GM19395 (cell line): ENCODE measurements around the gene ZFAND3.
"Not testable (repeated sequence)": the region's sequence is repeated elsewhere in the genome, so short reads cannot be mapped to it uniquely, and the experiment has no call there.

Experiments used
- ATAC-seq: cut with Tn5 transposase; IDR thresholded peaks from one replicate; pipeline ENCODE4 v1.9.1; 2021; ENCODE audit warnings: mild to moderate bottlenecking, moderate library complexity; ENCODE audit not compliant: unreplicated experiment

The ZFAND3 gene

GRCh38 chr6:38033442-38033982, 214.0 kb downstream of the ZFAND3 start:
- no peak for ATAC-seq

GRCh38 chr6:38034274-38034914, 214.9 kb downstream of the ZFAND3 start:
- no peak for ATAC-seq

DNA sequence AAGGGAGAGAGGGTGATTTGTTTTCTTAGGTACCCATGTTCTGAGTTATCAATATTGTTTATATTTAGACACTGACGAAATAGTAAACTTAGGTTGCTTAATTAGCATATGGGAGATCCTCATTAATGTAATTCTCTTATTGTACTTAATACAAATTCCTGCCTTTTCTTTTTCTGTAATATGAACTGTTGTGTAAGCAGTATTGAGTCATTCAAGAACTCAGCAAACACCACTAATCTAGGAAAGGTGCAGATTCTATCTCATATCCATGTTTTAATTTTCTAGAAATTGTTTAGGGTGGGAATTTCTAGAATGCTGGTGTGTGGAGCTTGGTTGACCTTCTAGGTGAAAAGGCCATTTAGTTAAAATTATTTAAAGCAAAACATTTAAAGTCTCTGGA, 216.0 kb downstream of the ZFAND3 start:
- ATAC-seq: no peak

GRCh38 chr6:38039502-38039901, 220.0 kb downstream of the ZFAND3 start:
- ATAC-seq: no peak

DNA sequence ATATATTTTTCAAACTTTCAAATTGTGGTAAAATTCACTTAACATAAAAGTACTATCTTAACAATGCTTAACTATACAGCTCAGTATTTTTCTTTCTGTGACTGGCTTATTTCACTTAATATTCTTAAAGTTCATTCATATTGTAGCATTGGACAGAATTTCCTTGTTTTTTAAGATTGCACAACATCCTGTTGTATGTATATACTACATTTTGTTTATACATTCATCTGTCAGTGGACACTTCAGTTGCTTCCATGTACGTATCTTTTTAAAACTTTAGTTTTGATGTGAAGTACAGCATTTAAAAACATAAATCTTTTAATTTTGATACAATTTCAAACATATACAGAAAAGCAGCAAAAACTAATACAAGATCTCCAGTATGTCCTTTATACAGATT, 220.7 kb downstream of the ZFAND3 start:
- ATAC-seq: no peak

DNA sequence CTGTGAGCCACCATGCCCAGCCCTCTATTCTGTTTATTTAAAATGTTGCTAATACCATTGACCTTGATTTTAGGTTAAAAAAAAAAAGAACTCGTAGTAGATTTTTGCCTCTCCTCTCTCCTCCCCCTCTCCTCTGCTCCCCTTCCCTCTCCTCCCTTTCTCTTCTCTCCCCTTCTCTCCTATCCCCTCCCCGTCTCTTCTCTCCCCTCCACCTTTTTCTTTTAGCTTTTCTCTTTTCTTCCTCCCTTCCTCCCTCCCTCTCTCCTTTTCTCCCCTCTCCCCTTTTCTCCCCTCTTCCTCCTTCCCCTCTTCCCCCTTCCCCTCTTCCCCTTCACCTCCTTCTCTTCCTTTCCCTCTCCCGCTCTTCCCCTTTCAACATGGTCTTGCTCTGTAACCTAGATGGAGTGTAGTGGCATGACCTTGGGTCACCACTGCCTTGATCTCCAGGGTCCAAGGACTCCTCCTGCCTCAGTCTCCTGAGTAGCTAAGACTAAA, 223.8 kb downstream of the ZFAND3 start:
- no peak for ATAC-seq

DNA sequence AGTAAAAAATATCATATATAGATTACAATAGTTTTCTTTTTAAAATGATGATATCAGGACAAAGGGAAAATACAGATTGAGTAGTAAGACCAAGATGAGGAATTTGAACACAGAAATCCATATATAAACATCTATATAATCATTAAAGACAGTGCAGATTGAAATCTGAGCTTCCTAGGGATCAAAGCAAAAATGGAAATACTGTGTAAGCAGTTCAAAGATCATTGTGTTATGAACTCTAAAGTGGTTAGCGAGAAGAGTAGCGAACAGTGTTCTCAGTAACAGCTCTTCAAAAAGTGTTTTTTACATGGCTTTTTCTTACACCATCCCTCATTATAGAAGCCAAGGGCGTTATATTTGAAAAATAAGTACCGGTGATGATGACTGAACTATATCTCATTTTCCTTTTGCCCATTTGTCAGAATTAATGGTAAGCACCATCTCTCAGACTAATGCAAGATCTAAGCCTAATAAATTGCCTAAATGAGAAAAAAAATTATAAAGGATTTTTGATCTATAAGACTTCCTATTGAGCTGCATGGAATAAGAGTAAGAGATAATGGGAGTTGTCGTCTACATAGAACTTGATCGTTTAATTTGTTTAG, 226.3 kb downstream of the ZFAND3 start:
- no peak for ATAC-seq

- ATAC-seq: no peak
Measured at GRCh38 chr6:38047562-38047961, 228.0 kb downstream of the ZFAND3 start.

DNA sequence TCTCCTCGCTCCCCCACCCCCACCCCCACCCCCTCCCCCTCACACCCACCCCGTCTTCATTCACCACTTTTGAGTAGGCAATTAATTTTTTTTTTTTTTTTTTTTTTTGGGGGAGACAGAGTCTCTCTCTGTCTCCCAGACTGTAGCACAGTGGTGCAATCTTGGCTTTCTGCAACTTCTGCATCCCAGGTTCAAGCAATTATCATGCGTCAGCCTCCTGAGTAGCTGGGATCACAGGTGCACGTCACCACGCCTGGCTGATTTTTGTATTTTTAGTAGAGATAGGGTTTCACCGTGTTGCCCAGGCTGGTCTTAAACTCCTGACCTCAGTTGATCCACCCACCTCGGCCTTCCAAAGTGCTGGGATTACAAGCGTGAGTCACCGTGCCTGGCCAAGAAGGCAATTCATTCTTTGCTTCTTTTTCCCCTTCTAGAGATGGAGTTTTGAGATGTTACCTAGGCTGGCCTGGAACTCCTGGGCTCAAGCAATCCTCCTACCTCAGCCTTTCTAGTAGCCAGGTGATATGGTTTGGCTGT, 230.4 kb downstream of the ZFAND3 start:
- ATAC-seq: not testable (repeated sequence)

- ATAC-seq: no peak
Measured at GRCh38 chr6:38051819-38052434, 232.4 kb downstream of the ZFAND3 start.

DNA sequence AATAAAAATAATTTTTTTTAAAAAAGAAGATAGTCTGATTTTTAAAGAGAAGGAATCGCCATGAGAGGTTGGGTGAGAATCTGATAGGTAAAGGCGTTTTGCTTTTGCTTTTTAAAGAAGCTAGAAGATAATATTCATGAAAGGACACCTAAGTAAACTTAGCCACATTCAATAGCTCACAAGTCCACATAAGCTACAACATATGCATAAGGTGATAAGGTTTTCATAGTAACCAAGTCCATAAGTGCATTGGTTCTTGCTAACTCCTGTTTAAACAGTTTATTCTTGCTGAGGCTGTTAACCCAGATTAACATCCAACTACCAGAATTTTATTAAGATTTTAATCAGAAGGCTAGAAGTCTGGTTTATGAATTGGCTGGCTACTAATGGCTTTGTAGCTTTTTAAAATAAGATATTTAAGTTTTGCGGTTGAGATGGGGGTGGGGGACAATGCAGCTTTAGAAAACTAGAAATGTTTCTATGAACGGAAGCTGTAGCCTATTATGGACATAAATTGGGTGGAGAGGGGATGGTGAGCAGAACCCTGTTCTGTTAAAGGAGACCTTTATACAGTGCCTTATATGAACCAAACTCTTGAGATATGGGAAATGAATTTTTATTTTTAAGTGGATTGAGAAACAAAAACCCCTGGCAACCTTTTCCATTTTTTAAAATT, 235.1 kb downstream of the ZFAND3 start:
- no peak for ATAC-seq

- no peak for ATAC-seq
Measured at GRCh38 chr6:38055203-38055589, 235.7 kb downstream of the ZFAND3 start.

- ATAC-seq: no peak
Measured at GRCh38 chr6:38056361-38056760, 236.8 kb downstream of the ZFAND3 start.

DNA sequence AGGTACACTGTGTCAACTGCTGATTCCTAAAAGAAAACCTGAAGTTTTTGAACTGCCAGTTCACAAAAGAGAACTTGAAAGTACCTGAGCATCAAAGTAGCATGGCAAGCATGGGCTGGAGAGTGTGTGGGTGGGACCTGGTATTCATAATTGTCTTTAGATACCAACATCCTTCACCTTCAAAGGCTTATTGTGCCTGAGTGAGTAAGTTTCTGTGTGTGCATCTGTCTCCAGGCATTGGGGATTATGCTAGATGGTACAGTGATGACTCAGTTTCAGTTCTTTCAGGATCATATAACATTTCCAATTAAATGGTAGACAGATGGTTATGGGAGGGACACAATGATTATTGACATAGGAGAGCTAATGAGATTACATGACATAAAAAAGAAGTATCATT, 238.5 kb downstream of the ZFAND3 start:
- no peak for ATAC-seq

DNA sequence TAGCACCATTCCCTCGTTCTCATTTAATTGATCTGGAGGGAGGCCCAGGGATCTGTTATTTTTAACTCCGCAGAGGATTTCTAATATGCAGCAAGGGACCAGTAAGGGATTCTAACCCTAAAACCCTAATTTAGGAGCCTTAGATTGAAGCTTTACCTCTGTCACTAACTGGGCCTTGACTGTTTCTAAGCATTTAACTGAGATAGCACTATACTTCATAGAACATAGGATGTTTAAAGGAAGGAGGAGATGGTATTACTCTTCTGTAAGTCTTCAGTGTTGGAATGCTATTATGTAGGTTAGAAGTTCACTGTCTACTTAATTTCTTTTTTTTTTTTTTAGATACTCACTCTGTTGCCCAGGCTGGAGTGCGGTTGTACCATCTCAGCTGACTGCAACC, 242.5 kb downstream of the ZFAND3 start:
- ATAC-seq: no peak

- ATAC-seq: no peak
Measured at GRCh38 chr6:38063973-38064372, 244.4 kb downstream of the ZFAND3 start.

DNA sequence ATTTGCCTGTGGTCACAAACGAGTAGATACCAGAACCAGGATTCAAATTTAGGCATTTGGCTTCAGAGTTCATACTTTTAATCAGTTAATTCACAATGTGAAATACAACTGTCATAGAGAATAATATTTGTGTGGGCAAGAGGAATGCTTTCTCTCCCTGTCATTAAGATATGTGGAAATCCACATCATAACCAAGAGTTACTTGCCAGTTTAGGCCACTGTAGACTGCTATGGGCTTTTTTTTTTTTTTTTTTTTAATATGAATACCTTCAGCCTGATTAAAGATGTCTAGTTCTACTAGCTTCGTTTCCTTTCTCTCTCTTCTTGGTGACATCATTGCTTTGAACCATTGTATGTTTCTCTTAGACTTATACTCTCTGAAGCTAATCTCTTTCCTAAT, 244.9 kb downstream of the ZFAND3 start:
- ATAC-seq: no peak

- no peak for ATAC-seq
Measured at GRCh38 chr6:38065734-38066305, 246.3 kb downstream of the ZFAND3 start.

GRCh38 chr6:38067263-38067980, 247.9 kb downstream of the ZFAND3 start:
- no peak for ATAC-seq

DNA sequence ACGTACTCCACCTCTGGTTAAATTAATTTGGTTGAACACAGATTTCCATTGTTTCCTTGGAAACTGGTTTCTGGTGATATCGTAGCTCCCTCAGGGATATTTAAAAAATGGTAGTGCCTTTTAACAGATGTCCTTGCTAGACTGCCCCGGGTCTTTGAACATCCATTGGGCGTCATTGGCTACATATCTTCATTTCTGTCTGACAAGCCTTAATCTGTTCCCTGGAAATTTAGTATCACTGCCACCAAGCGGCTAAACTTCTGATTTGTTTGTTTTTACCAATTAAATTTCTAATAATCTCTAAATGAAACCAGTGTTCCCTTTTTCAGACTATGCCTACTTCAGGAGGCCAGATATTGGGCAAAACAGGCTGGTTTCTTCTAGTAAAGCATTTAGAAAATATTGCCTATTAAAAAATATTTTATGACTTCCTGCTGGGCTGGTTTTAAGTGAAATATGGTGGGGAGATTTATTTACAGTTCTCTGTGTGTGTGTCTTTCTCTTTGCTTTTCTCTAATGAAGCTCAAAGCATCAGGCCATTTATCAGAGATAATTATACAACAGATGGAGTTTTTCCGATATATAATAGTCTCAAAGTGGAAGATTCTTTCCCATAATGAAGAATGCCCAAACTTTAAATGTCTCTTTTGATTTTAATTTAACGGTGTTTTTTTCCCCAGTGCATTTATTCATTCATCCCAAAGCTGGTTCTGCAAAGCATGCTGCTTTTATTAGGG, 249.5 kb downstream of the ZFAND3 start:
- no peak for ATAC-seq
